H1 (cell line): Measurements from ENCODE around the gene RPL7A. TPM values are rescaled to one million over a fixed set of nuclear protein-coding genes. Genes with fewer than 3 reads are reported as not detected.

Experiments
- CTCF ChIA-PET: fragments of 300-600 bp; sonication (Branson Sonifier 250); formaldehyde crosslinking; loops from one replicate; lab custom pipeline; 2021; ENCODE audit not compliant: partially characterized antibody; lab: Charles Lee
- POLR2A ChIA-PET: fragments of 300-600 bp; sonication (Branson Sonifier 250); formaldehyde crosslinking; loops from one replicate; lab custom pipeline; 2021; ENCODE audit warnings: inconsistent platforms; ENCODE audit not compliant: partially characterized antibody; lab: Charles Lee
- DNase-seq, 2 experiments: peaks; one replicate each; pipeline versions ENCODE4 v3.0.0 to v3.0.0-alpha.2; 2010 to 2022; ENCODE audit warnings: low spot score in 2 of 2, low read depth in 1 of 2, mixed read lengths in 1 of 2
- FAIRE-seq: peaks from 2 replicates; lab custom pipeline; 2011; peaks lifted over from hg19 to GRCh38; lab: Jason Lieb, UNC
- H2AFZ ChIP-seq: 2 replicates; pipeline ENCODE4 v1.8.1; 2012; ENCODE audit warnings: low read length, inconsistent platforms
- H2AK5ac ChIP-seq: 2 replicates; pipeline ENCODE4 v1.6.1; 2013; ENCODE audit warnings: low read depth, low read length
- H2BK120ac ChIP-seq: replicated peaks from 2 replicates; pipeline ENCODE3; 2013; ENCODE audit warnings: low read depth, low read length, inconsistent platforms
- H2BK12ac ChIP-seq: 2 replicates; pipeline ENCODE4 v1.6.1; 2013; ENCODE audit warnings: low read depth, low read length
- H2BK15ac ChIP-seq: 2 replicates; pipeline ENCODE4 v1.6.1; 2013; ENCODE audit warnings: low read length
- H2BK20ac ChIP-seq: 2 replicates; pipeline ENCODE4 v1.6.1; 2013; ENCODE audit warnings: low read length
- H2BK5ac ChIP-seq: 2 replicates; pipeline ENCODE4 v1.6.1; 2013; ENCODE audit warnings: low read depth, low read length
- H3K14ac ChIP-seq: 2 replicates; pipeline ENCODE4 v1.6.1; 2013; ENCODE audit warnings: inconsistent platforms; ENCODE audit not compliant: insufficient read length
- H3K18ac ChIP-seq: 2 replicates; pipeline ENCODE4 v1.6.1; 2013; ENCODE audit warnings: low read length; ENCODE audit errors: extremely low read depth
- H3K23ac ChIP-seq: 2 replicates; pipeline ENCODE4 v1.6.1; 2013; ENCODE audit warnings: inconsistent platforms; ENCODE audit not compliant: insufficient read length
- H3K23me2 ChIP-seq: 2 replicates; pipeline ENCODE4 v1.6.1; 2013; ENCODE audit warnings: low read depth, low read length
- H3K27ac ChIP-seq: 2 replicates; pipeline ENCODE4 v1.6.1; 2011; ENCODE audit warnings: low read depth, low read length, inconsistent platforms
- H3K27me3 ChIP-seq, 4 experiments: replicated peaks in 1 of 4; 1 replicate in 1 of 4; 2 replicates in 3 of 4; pipeline versions ENCODE4 v1.6.1 to v1.8.1; 2011 to 2013; ENCODE audit warnings: low read length in 3 of 4, mild to moderate bottlenecking in 3 of 4, inconsistent platforms in 2 of 4, mixed read lengths in 2 of 4, moderate library complexity in 1 of 4; ENCODE audit not compliant: control insufficient read depth in 3 of 4, insufficient read depth in 3 of 4; ENCODE audit errors: extremely low read depth in 1 of 4
- H3K36me3 ChIP-seq, 4 experiments: 2 replicates each; pipeline versions ENCODE4 v1.6.1 to v1.8.1; 2011 to 2013; ENCODE audit warnings: mild to moderate bottlenecking in 4 of 4, low read length in 3 of 4, moderate library complexity in 2 of 4, control low read depth in 1 of 4, inconsistent platforms in 1 of 4; ENCODE audit not compliant: insufficient read depth in 4 of 4, control insufficient read depth in 2 of 4
- H3K4ac ChIP-seq: replicated peaks from 2 replicates; pipeline ENCODE3; 2013; ENCODE audit warnings: low read length, low read depth, mixed read lengths, inconsistent platforms; ENCODE audit not compliant: insufficient read length
- H3K4me1 ChIP-seq, 4 experiments: replicated peaks in 1 of 4; 1 replicate in 1 of 4; 2 replicates in 3 of 4; pipeline versions ENCODE4 v1.6.1 to v1.8.1; 2011 to 2013; ENCODE audit warnings: low read length in 3 of 4, inconsistent platforms in 2 of 4, mixed read lengths in 1 of 4; ENCODE audit not compliant: insufficient read depth in 4 of 4, control insufficient read depth in 3 of 4
- H3K4me2 ChIP-seq, 2 experiments: 2 replicates each; pipeline versions ENCODE4 v1.6.1 to v1.8.1; 2011 to 2013; ENCODE audit warnings: low read depth in 2 of 2, low read length in 2 of 2, control low read depth in 1 of 2, inconsistent platforms in 1 of 2, mild to moderate bottlenecking in 1 of 2; ENCODE audit not compliant: insufficient read depth in 1 of 2
- H3K4me3 ChIP-seq, 4 experiments: fragments of 200-600, 300-600 bp in 1 of 4; sonication (generic), shearing (Covaris generic), sonication (Bioruptor Twin) in 1 of 4; 2 replicates each; pipeline versions ENCODE4 v1.5.1 to v1.8.1; 2011 to 2016; ENCODE audit warnings: low read length in 4 of 4, low read depth in 3 of 4, control low read depth in 2 of 4, inconsistent platforms in 2 of 4, mild to moderate bottlenecking in 2 of 4, mixed read lengths in 1 of 4, moderate library complexity in 1 of 4; ENCODE audit not compliant: insufficient read depth in 2 of 4; ENCODE audit errors: extremely low read depth in 1 of 4
- H3K56ac ChIP-seq: replicated peaks from 2 replicates; pipeline ENCODE3; 2013; ENCODE audit warnings: low read depth, mild to moderate bottlenecking, mixed read lengths, low read length, inconsistent platforms; ENCODE audit not compliant: insufficient read length
- H3K79me1 ChIP-seq: 2 replicates; pipeline ENCODE4 v1.6.1; 2013; ENCODE audit warnings: low read depth, low read length, control low read depth
- H3K79me2 ChIP-seq, 2 experiments: 2 replicates each; pipeline versions ENCODE4 v1.6.1 to v1.8.1; 2012 to 2013; ENCODE audit warnings: low read length in 2 of 2, mild to moderate bottlenecking in 2 of 2, inconsistent platforms in 1 of 2; ENCODE audit not compliant: insufficient read depth in 2 of 2, control insufficient read depth in 1 of 2
- H3K9ac ChIP-seq, 4 experiments: replicated peaks in 1 of 4; 1 replicate in 1 of 4; 2 replicates in 3 of 4; pipeline versions ENCODE4 v1.6.1 to v1.8.1; 2011 to 2013; ENCODE audit warnings: low read depth in 3 of 4, low read length in 3 of 4, control low read depth in 2 of 4, mild to moderate bottlenecking in 2 of 4, moderate library complexity in 2 of 4, inconsistent platforms in 1 of 4; ENCODE audit errors: extremely low read depth in 1 of 4
- H3K9me3 ChIP-seq, 2 experiments: 2 replicates each; pipeline versions ENCODE4 v1.6.1 to v1.8.1; 2012 to 2013; ENCODE audit warnings: mild to moderate bottlenecking in 2 of 2, moderate library complexity in 2 of 2, control low read depth in 1 of 2, inconsistent platforms in 1 of 2, low read depth in 1 of 2, low read length in 1 of 2, mixed read lengths in 1 of 2; ENCODE audit not compliant: insufficient read depth in 2 of 2
- H4K20me1 ChIP-seq, 2 experiments: replicated peaks in 1 of 2; 2 replicates each; pipeline versions ENCODE3 to v1.8.1; 2011 to 2013; ENCODE audit warnings: inconsistent platforms in 2 of 2, low read length in 2 of 2, mild to moderate bottlenecking in 1 of 2; ENCODE audit not compliant: insufficient read depth in 2 of 2, control insufficient read depth in 1 of 2
- H4K5ac ChIP-seq: 2 replicates; pipeline ENCODE4 v1.6.1; 2013; ENCODE audit warnings: low read length, low read depth, mixed read lengths, inconsistent platforms; ENCODE audit not compliant: insufficient read length
- H4K8ac ChIP-seq: 2 replicates; pipeline ENCODE4 v1.8.0; 2013; ENCODE audit warnings: mild to moderate bottlenecking, moderate library complexity, low read length, inconsistent platforms; ENCODE audit not compliant: insufficient read depth; ENCODE audit errors: extremely low read depth
- H4K91ac ChIP-seq: replicated peaks from 2 replicates; pipeline ENCODE3; 2013; ENCODE audit warnings: low read length, mixed read lengths, inconsistent platforms; ENCODE audit not compliant: insufficient read length
- CBX5 ChIP-seq: fragments of 300-800, 300-1000 bp; sonication (generic); IDR thresholded peaks from 2 replicates; pipeline ENCODE4 v1.7.1; 2016; ENCODE audit warnings: antibody characterized with exemption, low read length, low read depth
- PHF8 ChIP-seq: fragments of 200-600 bp; sonication (generic); conservative IDR thresholded peaks from 2 replicates; pipeline ENCODE4 v1.7.1; 2012; ENCODE audit warnings: low read depth, mild to moderate bottlenecking, inconsistent platforms, low read length, moderate library complexity
- WGBS, 2 experiments: shearing (Covaris generic) in 1 of 2; methylation state at CpG; one replicate each; pipeline versions ENCODE4 v1.1.6 to v1.1.7; 2013 to 2015; ENCODE audit warnings: low lambda C conversion rate in 2 of 2, mixed read lengths in 2 of 2, inconsistent platforms in 1 of 2, low coverage in 1 of 2, missing lambda C conversion rate in 1 of 2; ENCODE audit not compliant: insufficient replicate concordance in 2 of 2, insufficient coverage in 1 of 2, insufficient read length in 1 of 2; ENCODE audit errors: extremely low coverage in 1 of 2, missing lambda C conversion rate in 1 of 2; 5-methylcytosine and 5-hydroxymethylcytosine counted together
- polyA plus RNA-seq, 7 experiments: library from polyadenylated mRNA; depleted of rRNA in 3 of 7; stranded (reverse) in 5 of 7; unstranded in 2 of 7; fragments of >200 nt in 5 of 7; fragments of 200-250 nt in 2 of 7; gene quantifications; 1 replicate in 5 of 7; 2 replicates in 1 of 7; 4 replicates in 1 of 7; pipeline versions ENCODE4 v1.2.1 to v1.2.3, GENCODE V29; 2011 to 2013; ENCODE audit warnings: missing spikeins in 2 of 7, mixed read lengths in 2 of 7
- total RNA-seq: library from RNA; stranded (reverse); fragmentation: NEBNext Ultra II Directional; extraction: Animal tissue kit (Norgen Biotek cat#: 25700); gene quantifications from 2 replicates; pipeline ENCODE4 v1.2.1, GENCODE V29; 2021

Gene RPL7A
- total and polyA plus RNA-seq, 2 of the 8 experiments (the other 6 are each of a cell fraction or from before 2014, with no cell fraction given), result 2,578 to 2,783 TPM

DNA sequence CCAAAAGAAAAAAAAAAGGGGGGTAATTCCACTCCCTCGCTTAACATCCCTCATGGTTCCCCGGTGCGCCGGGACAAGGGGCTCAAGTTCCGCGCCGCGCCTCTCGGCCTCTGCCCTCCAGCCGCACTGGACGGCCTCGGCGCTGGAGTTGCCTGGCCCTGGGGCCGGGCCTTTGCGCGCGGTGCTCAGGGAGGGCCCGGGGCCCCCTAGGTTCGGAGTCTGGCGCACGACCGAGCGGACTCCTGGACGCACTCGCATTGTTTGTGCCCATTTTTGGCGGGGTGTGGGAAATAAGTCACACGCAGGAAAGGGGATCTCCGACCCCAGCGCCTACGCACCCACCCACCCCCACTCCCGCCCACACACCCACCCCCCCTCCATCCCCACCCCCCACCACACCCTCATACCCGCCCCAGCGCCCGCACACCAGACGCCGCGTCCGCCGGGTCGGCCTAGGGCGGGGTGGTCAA lies 468 bp upstream of the RPL7A start:
- 1% methylated on average over 12 of the region's 41 CpGs; no CpG with 5 or more reads in 1 of the 2 experiments for WGBS, 2 experiments
- Histone ChIP-seq H2BK120ac (no peak overlapping the region), H3K4me1 (peaks cover 0 to 10% (median 7%) of the 10 kb centered on the region in 4 experiments; a peak in 6 of 7 replicates), H4K20me1 (peaks cover 14 to 36% of the 10 kb centered on the region in 2 experiments), H4K5ac (peak overlapping the region; percentile 64), H3K79me1 (peaks cover 17% of the 10 kb centered on the region), H4K8ac (peak overlapping the region; percentile 85), H3K9me3 (no peaks in the 10 kb centered on the region), H3K56ac (no peak overlapping the region), H3K23me2 (peaks cover 9% of the 10 kb centered on the region; the same call in 1 of the 2 replicates), H3K27me3 (no peaks in the 10 kb centered on the region), H2BK15ac (no peak overlapping the region), H2AFZ (no peak overlapping the region), H3K9ac (peak overlapping the region; percentile 65 to 99 (median 83)), H2BK12ac (no peak overlapping the region), H3K4me3 (peak overlapping the region; percentile 93 to 100 (median 96)), H3K4me2 (peak overlapping the region; percentile 79 to 97), H3K27ac (peak overlapping the region; percentile 41; the same call in 1 of the 2 replicates), H3K36me3 (peaks cover 37 to 77% (median 66%) of the 10 kb centered on the region in 4 experiments), H2BK20ac (no peak overlapping the region), H3K14ac (no peak overlapping the region), H2BK5ac (peak overlapping the region; percentile 100; the same call in 1 of the 2 replicates), H3K79me2 (peaks cover 9 to 39% of the 10 kb centered on the region in 2 experiments), H4K91ac (peak overlapping the region; percentile 46), H2AK5ac (no peak overlapping the region), H3K23ac (no peak overlapping the region), H3K18ac (peak overlapping the region; percentile 65), H3K4ac (no peak overlapping the region)
- ChIA-PET POLR2A (interaction anchor here (0.6 to 16.1 kb wide), 38 partner anchors 3 to 499 kb away, joined by 3 to 461 read pairs (median 4); partner anchors contain the start of genes ADAMTS13, CACFD1, MED22 and REXO4), CTCF (interaction anchor here (0.9 to 3.3 kb wide), 3 partner anchors 9 to 161 kb away, joined by 3 to 22 read pairs (median 4); partner anchors contain the start of genes SURF1 and SURF2)
- FAIRE-seq (no peak), DNase-seq (peak in 1 of 2 experiments; percentile 65)
- 0 out of 2 replicates have a peak, but pooled peaks have one; percentile 1 for TF ChIP-seq PHF8
- no peak for TF ChIP-seq CBX5
